HG02981 (cell line): ENCODE results near the gene SNHG17.
"Not testable (repeated sequence)": the region's sequence is repeated elsewhere in the genome, so short reads cannot be mapped to it uniquely, and the experiment has no call there.

ENCODE experiments used
- ATAC-seq: cut with Tn5 transposase; IDR thresholded peaks from one replicate; pipeline ENCODE4 v1.9.1; 2021; ENCODE audit warnings: mild to moderate bottlenecking, moderate library complexity; ENCODE audit not compliant: unreplicated experiment

Gene SNHG17

DNA sequence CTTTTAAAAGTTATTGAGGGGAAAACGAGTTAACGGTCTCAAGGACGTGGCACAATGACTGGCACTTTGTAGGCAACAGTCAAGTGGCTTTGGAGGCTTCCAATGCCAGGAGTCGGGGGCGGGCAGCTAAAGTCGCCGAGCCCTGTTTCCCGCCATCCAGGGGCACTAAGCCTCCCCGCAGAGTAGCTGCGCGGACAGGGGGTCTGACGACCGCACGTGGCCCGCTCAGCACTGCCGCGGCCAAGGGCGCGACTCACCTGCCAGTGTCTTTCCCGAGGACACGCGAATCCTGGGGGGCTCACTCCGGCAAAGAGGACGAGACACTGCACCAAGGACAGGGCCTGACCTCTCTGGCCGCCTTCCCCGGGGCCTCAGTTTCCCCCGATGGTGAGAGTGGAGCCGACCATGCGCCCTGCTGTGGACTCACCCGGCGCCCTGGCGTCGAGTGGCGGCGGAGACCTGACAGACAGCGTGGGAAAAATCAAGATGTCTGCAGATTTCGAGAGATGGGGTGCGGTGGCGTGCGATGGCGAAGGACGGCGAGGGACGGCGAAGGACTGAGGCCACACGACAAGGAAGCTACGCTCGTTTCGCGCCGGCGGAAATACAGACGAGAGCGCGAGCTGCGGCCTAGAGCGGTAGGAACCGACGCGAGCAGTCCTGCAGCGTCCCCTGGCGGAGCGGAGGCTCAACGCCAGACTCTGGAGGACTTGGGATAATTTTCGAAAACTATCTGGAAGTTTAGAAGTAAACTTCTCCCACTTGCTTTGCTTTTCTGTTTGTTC lies at the start of gene SNHG17:
SNHG17 (minus strand) TSS at position 559 of the 785 bp plus-strand sequence.
- ATAC-seq: peak; percentile 67

DNA sequence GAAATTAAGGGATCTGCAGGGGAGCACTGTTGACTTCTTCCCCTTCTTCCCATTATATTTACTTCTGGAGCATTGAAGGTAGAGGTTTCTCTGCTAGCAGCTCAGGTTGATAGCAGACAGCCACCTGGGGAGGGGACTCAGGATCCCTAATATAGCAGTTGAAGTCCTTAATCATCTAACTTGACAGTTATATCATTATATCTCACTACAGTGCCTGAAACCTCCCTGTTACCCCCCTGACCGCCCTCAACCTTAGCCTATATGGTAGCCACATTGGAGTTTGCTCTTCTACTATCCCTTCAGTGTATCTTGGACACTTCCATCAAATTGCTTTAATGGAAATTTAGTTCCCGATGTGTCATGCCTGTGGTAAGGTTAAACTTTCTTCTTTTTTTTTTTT lies 44.5 kb upstream of the SNHG17 start:
- ATAC-seq: no peak

DNA sequence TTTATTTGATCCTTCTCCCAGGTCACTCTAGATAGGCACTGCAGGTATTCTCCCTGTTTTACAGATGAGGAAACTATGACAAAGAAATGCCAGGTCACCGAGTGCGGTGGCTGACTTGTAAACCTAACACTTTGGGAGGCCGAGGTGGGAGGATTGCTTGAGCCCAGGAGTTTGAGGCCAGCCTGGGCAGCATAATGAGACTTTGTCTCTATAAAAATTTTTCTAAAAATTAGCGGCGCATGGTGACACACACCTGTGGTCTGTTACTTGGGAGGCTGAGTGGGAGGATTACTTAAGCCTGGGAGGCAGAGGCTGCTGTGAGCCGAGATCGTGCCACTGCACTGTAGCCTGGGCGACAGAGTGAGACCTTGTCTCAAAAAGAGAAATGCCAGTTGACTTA lies 42.6 kb upstream of the SNHG17 start:
- ATAC-seq: no peak

GRCh38 chr20:38473367-38473795 lies 38.3 kb upstream of the SNHG17 start:
- ATAC-seq: no peak

- peak; percentile 85 for ATAC-seq
Observed at GRCh38 chr20:38472513-38473366, 37.6 kb upstream of the SNHG17 start, which contains the start of gene RALGAPB. TSS of gene RALGAPB (plus strand) at chr20:38472843. CDS start at chr20:38488433, 15,590 bp downstream.

GRCh38 chr20:38471987-38472512 lies 36.9 kb upstream of the SNHG17 start:
- no peak for ATAC-seq

DNA sequence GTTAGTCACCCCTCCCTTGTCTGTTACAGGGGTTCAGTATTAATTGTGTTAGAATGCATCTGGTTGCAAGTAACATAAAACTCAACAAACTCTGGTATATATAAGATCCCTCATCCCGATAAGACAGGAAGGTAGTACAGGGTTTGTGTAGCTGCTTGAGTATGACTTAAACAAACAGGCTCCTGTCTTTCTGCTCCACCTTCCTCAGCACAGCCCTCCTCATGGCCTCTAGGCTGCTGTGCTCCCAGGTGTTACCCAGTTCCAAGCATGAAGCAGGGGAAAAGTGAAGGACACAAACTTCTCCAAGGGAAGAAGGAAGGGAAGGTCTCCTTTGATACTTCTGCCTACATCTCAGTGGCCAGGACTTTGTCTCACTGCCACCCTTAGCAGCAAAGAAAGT lies 36.1 kb upstream of the SNHG17 start:
- ATAC-seq: no peak

- ATAC-seq: no peak
Observed at GRCh38 chr20:38466983-38467382, 31.9 kb upstream of the SNHG17 start.

DNA sequence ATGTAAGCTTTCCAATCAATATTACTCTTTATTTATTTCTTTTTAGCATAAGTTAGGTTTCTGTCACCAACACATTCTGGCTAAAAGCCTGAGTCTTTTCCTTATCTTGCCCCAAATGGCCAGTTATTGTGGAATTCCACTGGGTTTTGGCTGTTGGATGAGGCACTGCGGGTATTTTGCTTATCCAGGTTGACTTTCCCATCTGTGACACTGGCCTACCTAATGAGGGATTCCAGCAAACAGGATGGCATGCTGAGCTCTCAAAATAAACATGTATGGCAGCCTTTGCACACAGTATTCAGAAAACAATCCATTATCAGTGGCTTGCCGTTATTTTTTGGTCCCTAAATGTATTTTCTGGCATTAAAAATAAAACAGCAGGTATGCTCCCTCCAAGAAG lies 31.0 kb upstream of the SNHG17 start:
- ATAC-seq: no peak

GRCh38 chr20:38461569-38461968 lies 26.4 kb upstream of the SNHG17 start:
- not testable (repeated sequence) for ATAC-seq

DNA sequence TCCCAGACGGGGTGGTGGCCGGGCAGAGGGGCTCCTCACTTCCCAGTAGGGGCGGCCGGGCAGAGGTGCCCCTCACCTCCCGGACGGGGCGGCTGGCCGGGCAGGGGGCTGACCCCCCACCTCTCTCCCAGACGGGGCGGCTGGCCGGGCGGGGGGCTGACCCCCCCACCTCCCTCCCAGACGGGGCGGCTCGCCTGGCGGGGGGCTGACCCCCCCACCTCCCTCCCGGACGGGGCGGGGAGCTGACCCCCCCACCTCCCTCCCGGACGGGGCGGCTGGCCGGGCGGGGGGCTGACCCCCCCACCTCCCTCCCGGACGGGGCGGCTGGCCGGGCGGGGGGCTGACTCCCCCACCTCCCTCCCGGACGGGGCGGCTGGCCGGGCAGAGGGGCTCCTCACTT lies 26.0 kb upstream of the SNHG17 start:
- not testable (repeated sequence) for ATAC-seq

DNA sequence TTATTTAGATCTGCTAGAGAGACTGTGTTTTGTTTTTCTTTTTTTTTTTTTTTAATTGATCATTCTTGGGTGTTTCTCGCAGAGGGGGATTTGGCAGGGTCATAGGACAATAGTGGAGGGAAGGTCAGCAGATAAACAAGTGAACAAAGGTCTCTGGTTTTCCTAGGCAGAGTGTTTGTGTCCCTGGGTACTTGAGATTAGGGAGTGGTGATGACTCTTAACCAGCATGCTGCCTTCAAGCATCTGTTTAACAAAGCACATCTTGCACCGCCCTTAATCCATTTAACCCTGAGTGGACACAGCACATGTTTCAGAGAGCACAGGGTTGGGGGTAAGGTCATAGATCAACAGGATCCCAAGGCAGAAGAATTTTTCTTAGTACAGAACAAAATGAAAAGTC lies 25.5 kb upstream of the SNHG17 start:
- not testable (repeated sequence) for ATAC-seq

GRCh38 chr20:38460040-38460623 lies 25.0 kb upstream of the SNHG17 start:
- no peak for ATAC-seq

DNA sequence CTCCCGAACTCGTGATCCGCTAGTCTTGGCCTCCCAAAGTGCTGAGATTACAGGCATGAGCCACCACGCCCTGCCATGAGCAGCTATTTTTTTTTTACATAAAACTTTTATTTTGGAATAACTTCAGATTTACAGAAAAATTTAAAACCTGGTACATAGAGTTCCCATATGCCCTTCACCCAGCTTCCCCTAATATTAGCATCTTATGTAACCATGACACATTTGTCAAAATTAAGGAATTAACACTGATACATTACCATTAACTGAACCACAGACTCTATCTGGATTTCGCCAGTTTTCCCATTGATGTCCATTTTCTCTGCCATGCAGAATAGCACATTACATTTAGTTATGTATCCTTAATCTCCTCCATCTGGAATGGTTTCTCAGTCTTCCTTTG lies 23.2 kb upstream of the SNHG17 start:
- ATAC-seq: no peak

DNA sequence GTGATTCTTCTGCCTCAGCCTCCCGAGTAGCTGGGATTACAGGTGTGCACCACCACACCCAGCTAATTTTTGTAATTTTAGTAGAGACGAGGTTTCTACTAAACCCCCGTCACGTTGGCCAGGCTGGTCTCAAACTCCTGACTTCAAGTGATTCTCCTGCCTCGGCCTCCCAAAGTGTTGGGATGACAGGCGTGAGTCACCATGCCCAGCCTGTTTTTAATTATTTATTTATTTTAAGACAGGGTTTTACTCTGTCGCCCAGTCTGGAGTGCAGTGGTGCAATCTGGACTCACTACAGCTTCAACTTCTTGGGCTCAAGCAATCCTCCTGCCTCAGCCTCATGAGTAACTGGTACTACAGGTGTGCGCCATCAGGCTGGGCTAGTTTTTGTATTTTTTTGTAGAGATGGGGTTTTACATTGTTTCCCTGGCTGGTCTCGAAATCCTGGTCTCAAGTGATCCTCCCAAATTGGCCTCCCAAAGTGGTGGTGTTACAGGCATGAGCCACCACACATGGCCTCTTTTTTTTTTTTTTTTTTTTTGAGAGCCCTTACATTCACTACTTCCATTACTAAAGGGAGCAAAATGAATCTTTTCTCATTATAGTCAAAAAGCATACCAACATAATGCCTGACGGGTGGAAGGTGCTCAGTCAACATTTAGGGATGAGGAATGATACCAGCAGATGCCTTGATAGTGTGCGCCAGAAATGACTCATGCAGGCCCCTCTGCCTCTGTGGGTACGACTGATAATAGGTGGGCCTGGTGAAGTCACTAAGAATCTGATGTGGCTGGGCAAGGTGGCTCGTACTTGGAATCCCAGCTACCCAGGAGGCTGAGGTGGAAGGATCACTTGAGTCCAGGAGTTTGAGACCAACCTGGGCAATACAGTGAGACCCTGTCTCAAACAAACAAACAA lies 19.7 kb upstream of the SNHG17 start:
- ATAC-seq: no peak

DNA sequence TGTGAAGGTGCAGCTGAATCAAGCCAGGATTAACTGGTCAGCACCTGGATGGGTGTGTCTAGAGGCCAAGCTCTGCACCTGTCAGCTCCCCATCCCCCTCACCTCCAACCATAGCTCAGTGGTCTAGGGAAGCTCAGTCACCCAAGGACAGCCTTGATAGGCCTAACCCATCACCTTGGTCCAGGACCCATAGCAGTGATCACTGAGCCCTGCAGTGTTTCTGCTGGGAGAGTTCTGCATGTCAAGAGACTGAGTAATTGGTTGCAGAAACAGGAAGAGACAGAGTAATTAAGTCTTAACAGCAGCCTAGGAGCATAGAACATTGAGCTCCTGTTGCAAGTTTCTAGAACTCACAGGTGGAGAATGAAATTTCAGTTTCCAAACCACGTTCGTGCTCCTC lies 18.8 kb upstream of the SNHG17 start:
- no peak for ATAC-seq

DNA sequence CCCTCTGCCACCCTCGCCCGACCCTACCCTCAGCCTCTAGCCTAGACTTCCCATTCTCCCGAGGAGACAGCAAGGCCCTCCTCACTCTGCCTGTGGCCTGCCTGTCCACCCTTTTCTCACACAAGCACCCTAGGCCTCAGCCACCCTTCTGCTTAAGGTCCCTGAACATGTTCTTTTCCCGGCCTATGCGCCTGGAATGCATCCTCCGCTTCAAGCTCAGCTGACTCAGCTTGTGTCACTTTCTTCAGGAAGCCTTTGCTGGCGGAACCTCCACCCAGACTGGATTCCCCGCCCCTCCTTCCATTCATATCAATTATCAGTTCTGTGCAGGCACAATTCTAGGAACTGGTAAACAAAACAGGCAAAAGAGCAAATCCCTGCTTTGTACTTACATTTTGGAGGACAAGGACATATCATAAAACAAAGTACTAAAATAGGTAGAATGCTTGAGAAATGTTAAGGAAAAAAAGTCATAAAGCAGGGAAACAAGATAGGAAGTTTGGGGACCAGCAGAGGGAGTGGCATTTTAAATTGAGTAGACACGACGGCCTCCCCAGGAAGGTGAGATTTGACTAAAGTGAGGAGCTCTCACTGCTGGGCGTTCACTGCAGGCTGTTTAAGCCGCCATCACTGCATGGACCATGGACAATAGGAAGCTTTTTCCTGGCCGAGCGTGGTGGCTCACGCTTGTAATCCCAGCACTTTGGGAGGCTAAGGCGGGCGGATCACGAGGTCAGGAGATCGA lies 17.9 kb upstream of the SNHG17 start:
- no peak for ATAC-seq

GRCh38 chr20:38450412-38450975 lies 15.4 kb upstream of the SNHG17 start:
- no peak for ATAC-seq

DNA sequence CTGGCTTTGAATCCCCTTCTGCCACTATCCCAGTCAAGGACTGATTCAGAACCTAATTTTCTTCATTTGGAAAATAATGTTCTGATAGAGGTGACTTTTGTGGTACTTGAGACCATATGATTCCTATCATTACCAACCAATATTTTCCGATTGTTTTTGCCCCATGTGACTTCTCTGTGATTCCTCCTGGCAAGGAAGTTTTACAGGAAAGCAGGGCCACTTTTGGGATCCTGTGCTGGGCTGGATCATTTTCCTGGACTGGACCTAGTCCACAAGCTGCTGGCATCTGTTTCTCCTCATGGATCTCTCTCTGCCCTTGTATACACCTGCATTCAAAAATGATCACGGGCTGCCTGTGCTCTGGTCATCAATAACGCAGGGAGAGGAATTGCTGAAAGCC lies 13.9 kb upstream of the SNHG17 start:
- ATAC-seq: no peak
